ENCODE results near the gene PTPRN2. TPM values are rescaled to one million over a fixed set of nuclear protein-coding genes. Genes with fewer than 3 reads are reported as not detected.

Gene PTPRN2
- total and polyA plus RNA-seq, 2 of the 13 experiments (the other 11 are each of a cell fraction or from before 2014, with no cell fraction given), result 2.5 to 24.2 TPM

GRCh38 chr7:157539521-157539920, 1048.1 kb downstream of the PTPRN2 start (continued):
- TF ChIP-seq BCLAF1 (IDR thresholded peaks at IDR 0.05), result no peak
- no peak for TF ChIP-seq ZNF264 (CRISPR knock-in tag; IDR thresholded peaks at IDR 0.05)
- no peak for TF ChIP-seq ZNF543 (CRISPR knock-in tag; IDR thresholded peaks at IDR 0.05)
- TF ChIP-seq ZNF652 (CRISPR knock-in tag; IDR thresholded peaks at IDR 0.05; ENCODE audit: borderline replicate concordance, low read depth), result no peak
- no peak for TF ChIP-seq KLF9 (CRISPR knock-in tag; IDR thresholded peaks at IDR 0.05; ENCODE audit: low read depth)
- no peak for TF ChIP-seq IKZF5 (CRISPR knock-in tag; IDR thresholded peaks at IDR 0.05)
- no peak for TF ChIP-seq SP5 (CRISPR knock-in tag; IDR thresholded peaks at IDR 0.05; ENCODE audit: borderline replicate concordance, low read depth)
- TF ChIP-seq KDM5A (IDR thresholded peaks at IDR 0.05; ENCODE audit: borderline replicate concordance, low read length), result no peak

GRCh38 chr7:157538735-157539134, 1048.9 kb downstream of the PTPRN2 start:
- Histone ChIP-seq H3K4me1 (ENCODE audit: insufficient read depth, low read length) (no peaks in the 10 kb centered on the region), H3K27me3 (ENCODE audit: control insufficient read depth in 1 of 2, insufficient read depth in 2 of 2, low read length in 2 of 2) (peaks cover 4 to 65% of the 10 kb centered on the region in 2 experiments; a peak in 4 of 5 replicates), H3K9me3 (ENCODE audit: low read length) (no peaks in the 10 kb centered on the region), H4K20me1 (ENCODE audit: insufficient read depth, low read length) (no peaks in the 10 kb centered on the region), H3K9ac (ENCODE audit: insufficient read depth, low read depth, low read length) (no peak overlapping the region), H3K27ac (ENCODE audit: extremely low read length, insufficient read depth, low read length) (no peak overlapping the region), H3K4me3 (replicated peaks in 1 of 3; ENCODE audit: insufficient read depth in 1 of 3, low read depth in 2 of 3, low read length in 3 of 3) (no peak overlapping the region), H3K79me2 (ENCODE audit: insufficient read depth, low read length) (no peaks in the 10 kb centered on the region), H3K36me3 (replicated peaks in 1 of 2; ENCODE audit: control insufficient read depth in 1 of 2, insufficient read depth in 2 of 2, low read length in 2 of 2) (no peaks in the 10 kb centered on the region), H2AFZ (ENCODE audit: low read length) (no peak overlapping the region), H3K4me2 (ENCODE audit: low read depth, low read length) (no peak overlapping the region)
- BruUV-seq (replicated peaks), result no TSS peak
- FAIRE-seq (no peak), DNase-seq (ENCODE audit: low spot score) (no peak), ATAC-seq (no peak)
- 55% methylated on average over 5 of the region's 10 CpGs for WGBS (ENCODE audit: low lambda C conversion rate)
- intact Hi-C loops (cut with micrococcal nuclease; ENCODE audit: unreplicated experiment) (no loop called here), in situ Hi-C loops (cut with HindIII; ENCODE audit: extremely low pct_ligation_motif_present, low pct_unique_long_range_greater_than_20kb) (no loop called here)
- ChIA-PET CTCF (ENCODE audit: low intra/inter-chr PET ratio, low total read pairs) (no interaction called here), POLR2A (no interaction called here)
- no peak for TF ChIP-seq HCFC1 (IDR thresholded peaks at IDR 0.05; ENCODE audit: low read depth, low read length)
- no peak for TF ChIP-seq ZNF746 (CRISPR knock-in tag; IDR thresholded peaks at IDR 0.05)
- no peak for TF ChIP-seq IRF1 (CRISPR knock-in tag; IDR thresholded peaks at IDR 0.05; ENCODE audit: low read depth)
- no peak for TF ChIP-seq MAZ (IDR thresholded peaks at IDR 0.05; ENCODE audit: borderline replicate concordance, low read depth, low read length)
- no peak for TF ChIP-seq MAZ (CRISPR knock-in tag; IDR thresholded peaks at IDR 0.05; ENCODE audit: low read depth)
- TF ChIP-seq ZNF552 (CRISPR knock-in tag; IDR thresholded peaks at IDR 0.05; ENCODE audit: borderline replicate concordance), result no peak
- no peak for TF ChIP-seq RFXANK (CRISPR knock-in tag; IDR thresholded peaks at IDR 0.05)
- TF ChIP-seq HOXD1 (CRISPR knock-in tag; IDR thresholded peaks at IDR 0.05), result no peak
- TF ChIP-seq ATF5 (CRISPR knock-in tag; IDR thresholded peaks at IDR 0.05; ENCODE audit: low read depth), result no peak
- TF ChIP-seq ZNF569 (CRISPR knock-in tag; IDR thresholded peaks at IDR 0.05; ENCODE audit: borderline replicate concordance), result no peak
- no peak for TF ChIP-seq ZNF256 (CRISPR knock-in tag; conservative IDR thresholded peaks at IDR 0.05)
- no peak for TF ChIP-seq SNRNP70 (IDR thresholded peaks at IDR 0.05; ENCODE audit: low read depth, low read length)
- TF ChIP-seq MXD4 (CRISPR knock-in tag; IDR thresholded peaks at IDR 0.05), result no peak
- no peak for TF ChIP-seq U2AF2 (IDR thresholded peaks at IDR 0.05; ENCODE audit: low read depth, low read length)
